HG02885 (cell line): Measurements from ENCODE around the gene AP2M1.

Source experiments
- ATAC-seq: cut with Tn5 transposase; IDR thresholded peaks from one replicate; pipeline ENCODE4 v1.9.1; 2021; ENCODE audit warnings: mild to moderate bottlenecking; ENCODE audit not compliant: unreplicated experiment, poor library complexity

AP2M1 gene

DNA sequence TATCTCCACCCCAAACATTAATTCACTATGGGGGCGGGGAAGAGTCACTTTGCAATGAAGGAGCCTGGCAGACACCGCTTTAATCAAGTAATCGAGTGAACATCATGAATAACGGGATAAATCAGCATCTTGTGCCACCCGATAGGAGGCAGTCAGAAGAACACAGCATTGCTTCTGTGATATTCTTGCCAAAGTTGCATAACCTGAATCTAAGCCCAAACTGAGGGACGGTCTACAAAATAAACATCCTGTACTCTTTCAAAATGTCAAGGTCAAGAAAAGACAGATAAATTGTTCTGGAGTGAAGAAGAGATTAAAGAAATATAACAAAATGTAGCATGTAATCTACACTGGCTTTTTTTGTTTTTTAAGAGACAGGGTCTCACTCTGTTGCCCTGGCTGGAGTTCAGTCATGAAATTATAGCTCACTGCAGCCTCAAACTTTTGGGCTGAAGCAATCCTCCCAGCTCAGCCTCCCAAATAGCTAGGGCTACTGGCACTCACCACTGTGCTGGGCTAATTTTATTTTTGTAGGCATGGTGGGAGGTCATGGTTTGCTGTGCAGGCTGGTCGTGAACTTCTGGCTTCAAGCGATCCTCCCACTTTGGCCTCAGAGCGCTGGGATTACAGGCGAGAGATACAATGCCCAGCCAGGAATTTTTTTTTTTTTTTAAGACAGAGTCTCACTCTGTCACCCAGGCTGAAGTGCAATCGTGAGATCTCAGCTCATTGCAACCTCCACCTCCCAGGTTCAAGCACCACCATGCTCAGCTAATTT, 34.7 kb downstream of the AP2M1 start:
- no peak for ATAC-seq

DNA sequence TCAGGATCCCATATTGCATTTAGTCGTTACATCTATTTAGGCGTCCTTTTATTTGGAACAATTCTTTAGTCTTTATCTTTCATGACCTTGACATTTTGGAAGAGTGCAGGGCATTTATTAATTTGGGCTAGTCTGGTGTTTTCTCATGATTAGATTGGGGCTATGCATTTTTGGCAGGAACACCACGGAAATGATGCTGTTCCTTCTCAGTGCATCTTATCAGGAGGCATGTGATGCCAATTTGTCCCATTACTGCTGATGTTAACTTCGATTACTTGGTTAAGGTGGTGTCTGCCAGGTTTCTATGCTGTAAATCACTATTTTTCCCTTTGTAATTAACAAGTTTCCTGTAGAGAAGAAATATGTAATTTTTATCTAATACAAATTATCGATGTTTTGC, 36.6 kb downstream of the AP2M1 start:
- no peak for ATAC-seq

DNA sequence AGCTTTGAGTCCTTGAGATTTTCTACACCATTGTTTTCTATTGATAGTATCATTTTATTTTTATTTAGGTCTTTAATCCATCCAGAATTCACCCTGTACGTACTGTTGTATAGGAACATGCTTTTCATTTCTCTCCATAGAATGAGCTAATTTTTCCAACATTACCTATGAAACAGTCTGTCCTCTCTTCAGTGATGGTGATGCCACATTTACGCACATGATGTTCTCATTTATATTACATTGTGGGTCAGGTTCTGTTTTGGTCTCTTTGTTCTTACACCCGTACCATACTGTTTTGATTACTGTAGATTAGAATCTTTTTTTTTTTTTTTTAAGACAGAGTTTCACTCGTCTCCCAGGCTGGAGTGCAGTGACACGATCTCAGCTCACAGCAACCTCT, 37.1 kb downstream of the AP2M1 start:
- no peak for ATAC-seq

DNA sequence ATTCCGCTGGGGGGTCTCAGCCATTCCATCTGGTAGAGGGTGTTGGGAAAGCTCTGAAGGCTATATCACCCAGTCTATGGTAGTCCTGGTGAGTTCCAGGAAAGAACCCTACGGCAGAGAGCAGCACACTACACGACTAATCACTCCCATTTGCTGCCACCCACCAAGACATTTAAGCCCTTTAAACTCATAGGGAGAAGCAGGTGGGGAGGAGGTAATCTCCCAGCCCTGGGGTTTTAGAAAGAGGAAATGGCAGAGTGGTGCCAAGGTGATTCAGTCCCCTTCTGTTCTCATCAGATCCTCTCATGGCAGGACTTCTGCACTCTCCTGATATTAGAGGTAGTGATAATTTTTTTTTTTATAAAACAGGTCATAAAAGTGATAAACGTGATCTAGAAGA, 44.2 kb downstream of the AP2M1 start:
- no peak for ATAC-seq

DNA sequence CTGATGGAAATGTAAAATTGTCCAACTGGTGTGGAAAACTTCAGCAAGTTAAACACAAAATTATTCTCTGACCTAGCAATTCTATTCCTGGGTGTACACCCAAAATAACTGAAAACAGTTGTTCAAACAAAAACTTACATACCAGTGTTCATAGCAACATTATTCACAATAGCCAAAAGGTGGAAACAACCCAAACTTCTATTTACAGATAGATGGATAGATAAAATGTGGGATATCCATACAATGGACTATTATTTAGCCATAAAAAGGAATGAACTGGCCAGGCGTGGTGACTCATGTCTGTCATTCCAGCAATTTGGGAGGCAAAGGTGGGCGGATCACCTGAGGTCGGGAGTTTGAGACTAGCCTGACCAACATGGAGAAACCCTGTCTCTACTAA, 47.9 kb downstream of the AP2M1 start:
- ATAC-seq = no peak

DNA sequence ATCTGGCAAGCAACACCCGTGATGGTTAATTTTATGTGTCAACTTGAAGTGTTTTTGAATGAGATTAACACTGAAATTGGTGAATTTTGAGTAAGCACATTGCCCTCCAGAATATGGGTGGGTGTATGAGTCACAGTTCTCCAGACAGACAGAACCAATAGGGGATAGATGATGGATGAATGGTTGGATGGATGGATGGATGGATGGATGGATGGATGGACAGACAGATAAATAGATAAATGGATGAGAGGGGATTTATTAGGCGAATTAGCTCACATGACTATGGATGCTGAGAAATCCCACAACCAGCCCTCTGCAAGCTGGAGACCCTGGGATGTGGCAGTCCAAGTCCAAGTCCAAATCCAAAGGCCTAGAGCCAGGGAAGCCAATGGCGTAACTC, 49.3 kb downstream of the AP2M1 start:
- ATAC-seq = no peak

DNA sequence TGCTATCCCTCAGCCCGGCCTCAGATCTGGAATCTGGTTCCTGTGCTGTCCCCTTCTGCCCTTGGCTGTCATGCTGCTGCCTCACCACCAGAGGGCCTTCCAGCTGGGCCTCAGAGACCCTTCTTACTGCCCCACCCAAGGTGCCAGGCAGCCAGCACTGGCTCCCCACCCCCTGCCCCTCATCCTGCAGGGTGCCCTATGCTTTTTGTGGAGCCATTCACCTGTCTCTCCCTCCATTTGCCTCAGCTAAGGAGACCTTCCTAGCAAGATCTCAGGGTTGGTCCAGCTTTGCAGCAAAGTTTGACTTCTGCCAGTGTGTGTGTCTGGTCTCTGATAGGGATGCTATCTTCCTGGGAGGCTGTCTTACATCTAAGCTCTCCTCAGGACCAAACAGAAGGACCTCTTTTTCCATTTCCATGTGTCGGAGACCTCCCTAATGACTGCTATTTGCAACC, 52.9 kb downstream of the AP2M1 start:
- ATAC-seq = no peak

DNA sequence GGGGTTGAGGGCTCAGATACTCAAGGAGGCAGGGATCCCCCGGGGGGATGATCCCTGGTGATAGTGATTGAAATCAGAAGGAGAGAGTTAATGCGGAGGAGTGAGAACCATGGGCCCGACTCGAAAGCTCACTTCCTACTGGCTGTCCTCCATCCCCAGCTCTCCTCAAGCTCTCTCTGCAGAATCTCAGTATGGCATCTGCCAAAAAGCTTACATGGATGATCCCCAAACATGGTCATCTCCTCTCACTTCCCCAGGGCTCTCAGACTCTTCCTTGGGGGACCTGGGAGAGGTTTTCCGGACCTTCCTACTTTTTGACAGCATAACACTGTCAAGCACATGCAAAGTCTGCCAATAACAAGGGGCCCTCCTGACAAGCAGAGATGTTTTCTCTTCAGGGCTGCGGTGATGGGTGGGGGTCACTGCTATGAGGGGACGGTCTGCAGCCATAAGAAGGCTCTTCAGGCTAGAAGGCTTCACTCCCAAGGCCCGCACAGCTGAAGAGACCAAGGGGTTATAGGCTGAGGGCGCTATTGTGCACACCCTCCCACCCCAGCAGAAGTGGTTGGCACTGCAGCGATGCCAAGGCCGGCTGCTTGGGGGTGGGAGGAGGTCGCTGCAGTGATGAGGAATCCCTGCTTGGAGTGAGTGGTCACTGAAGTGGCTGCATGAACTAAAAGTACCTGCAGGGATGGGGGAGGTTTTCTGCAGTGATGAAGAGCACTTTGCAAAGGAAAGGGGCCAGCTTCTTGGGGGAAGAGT, 53.9 kb downstream of the AP2M1 start:
- ATAC-seq = no peak

DNA sequence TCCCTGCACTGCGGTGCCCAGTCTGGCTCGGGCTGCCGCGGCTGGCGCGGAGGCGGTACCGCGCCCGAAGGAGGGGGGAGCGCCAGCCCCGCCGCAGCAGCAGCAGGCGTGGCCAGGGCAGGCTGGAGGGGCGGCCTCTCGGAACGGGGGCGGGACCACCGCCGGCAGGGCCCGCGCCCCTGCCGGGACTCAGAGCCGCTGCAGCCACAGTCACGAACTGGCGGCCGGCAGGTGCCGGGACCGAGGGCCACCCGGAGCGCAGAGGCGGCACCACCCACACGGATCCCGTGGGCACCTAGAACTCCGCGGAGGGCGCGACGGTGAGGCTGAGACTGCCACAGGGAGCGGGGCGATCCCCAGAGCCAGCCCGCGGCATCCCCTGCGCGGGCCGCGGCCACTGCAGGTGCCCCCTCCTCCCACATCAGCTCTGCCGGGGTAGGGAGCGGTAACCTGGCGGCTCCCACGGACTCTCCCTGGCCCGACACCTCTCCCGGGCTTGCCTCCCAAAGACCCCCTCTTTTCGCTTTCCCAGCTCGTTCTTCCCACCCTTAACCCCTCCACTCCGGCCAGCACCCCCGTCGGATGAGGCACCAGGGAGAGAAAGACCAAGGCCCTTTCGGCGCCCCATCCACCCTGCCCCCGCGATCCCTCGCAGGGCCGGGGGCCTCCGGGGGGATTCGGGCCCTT, 54.9 kb downstream of the AP2M1 start, which contains the start of gene VWA5B2:
VWA5B2 (plus strand) TSS at position 192 of the 687 bp plus-strand sequence. CDS start 944 bp downstream, outside the sequence.
- peak; percentile 65 for ATAC-seq

DNA sequence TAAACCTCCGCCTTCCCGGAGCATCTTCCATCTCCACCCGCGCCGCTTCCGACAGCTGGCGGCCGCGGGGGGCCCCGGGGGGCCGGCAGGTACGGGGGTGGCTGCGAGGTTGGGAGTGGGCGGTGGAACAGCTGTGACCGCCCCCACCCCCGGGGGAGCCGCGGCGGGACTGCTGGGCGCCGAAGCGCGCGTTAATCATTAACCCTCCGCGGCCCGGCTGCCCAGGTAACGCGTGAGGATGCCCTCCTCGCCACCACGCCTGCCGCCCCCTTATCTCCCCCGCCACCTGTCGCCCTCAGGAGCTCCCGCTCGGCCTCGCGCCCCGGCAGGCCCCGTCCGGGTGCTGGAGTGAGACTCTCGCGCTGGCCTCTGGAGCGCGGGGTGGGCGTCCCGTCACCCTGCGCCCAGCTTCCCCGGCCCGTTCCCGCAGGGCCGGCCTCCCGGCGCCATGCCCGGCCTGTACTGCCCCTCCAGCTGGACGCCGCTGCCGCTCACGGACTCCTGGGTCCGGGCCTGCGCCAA, 55.5 kb downstream of the AP2M1 start:
- no peak for ATAC-seq

DNA sequence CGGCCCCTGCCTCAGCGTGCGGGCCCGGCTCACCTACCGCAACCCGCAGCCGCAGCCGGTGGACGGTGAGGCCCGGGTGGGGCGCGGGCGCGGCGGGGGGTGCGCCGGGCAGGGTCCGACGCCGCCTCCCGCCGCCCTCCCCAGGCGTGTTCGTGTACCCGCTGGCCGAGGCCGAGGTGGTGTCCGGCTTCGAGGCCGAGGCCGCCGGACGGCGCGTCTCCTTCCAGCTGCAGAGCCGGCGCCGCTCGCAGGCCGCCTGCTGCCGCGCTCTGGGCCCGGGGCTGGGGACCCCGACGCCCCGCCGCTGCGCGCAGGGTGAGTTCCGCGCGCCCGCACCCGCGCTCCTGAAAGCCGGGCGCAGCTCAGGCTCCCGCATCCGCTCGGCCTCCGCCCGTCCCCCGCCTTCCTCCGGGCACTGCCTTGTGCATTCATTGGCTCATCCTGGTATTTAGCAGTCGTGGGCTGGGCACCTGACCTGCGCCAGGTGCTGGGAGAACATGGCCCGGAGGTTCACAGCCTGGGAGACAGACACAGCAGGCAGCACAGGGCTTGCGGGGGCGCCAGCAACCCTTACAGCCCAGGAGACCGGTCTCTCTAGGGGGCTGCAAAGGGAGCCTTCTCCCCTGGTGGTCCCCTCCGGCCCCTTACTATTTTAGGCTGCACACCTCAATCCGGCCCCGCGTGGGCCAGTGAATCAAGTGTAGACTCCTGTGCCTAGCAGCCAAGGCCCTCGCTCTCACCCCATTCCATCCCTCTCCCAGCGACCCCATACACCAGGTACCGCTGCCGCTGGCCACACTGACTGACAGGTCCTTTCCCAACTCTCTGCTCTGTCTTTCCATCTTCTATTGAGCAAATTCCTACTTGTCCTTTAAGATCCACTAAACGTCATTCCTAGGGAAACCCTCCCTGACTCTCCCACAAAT, 56.2 kb downstream of the AP2M1 start:
- no peak for ATAC-seq

DNA sequence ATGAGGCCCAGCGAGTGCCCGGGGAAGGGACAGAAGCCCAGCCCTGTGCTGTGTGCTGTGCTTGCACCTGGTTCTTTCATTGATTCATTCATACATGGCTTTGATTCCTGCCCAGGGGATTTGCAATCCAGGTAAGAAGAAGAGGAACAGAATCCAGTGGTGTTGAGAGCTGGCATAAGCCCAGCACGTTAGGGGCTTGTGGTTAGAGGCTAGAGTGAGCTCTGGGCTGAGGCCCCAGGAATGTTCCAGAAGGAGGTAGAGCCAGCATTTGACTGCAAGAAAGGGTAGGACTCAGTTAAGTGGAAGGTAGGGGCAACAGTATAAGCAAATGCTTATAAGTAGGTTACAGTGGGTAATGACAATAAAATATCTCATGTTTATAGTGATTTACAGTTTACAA, 57.0 kb downstream of the AP2M1 start:
- no peak for ATAC-seq

DNA sequence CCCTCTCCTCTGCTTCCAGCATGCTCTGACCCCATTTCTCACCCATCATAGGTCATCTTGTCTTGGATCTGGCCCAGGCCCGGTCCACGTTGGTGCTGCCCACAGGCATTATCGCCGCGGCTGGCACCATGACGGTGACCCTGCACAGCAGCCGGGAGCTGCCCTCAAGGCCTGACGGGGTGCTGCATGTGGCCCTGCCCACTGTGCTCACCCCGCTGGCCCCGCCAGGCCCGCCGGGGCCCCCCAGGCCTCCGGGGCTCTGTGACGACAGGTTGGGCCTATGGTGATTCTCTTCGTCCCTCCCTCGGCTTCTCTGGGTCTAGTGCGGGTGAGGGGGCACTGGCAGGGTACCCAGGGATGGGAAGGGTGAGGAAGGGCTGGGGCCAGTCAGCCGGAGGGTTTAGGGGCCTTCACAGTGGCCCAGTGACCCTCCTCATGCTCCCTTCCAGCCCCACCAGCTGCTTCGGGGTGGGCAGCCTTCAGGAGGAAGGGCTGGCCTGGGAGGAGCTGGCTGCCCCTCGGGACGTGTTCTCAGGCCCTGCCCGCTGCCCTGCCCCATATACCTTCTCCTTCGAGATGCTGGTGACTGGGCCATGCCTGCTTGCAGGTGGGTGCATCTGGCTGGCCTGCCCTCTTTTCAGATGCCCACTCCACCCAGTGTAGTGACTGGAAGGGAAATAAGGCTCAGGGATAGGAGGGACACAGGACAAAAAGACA, 58.6 kb downstream of the AP2M1 start:
- no peak for ATAC-seq
